ENCODE results near the gene DRAM1.

GRCh38 chr12:101948365-101948764 lies 71.0 kb downstream of the DRAM1 start:
- TF ChIP-seq BCL11A (tag by site-specific recombination; IDR thresholded peaks at IDR 0.05; ENCODE audit: low read depth) (no peak), KLF9 (tag by site-specific recombination; IDR thresholded peaks at IDR 0.05; ENCODE audit: low read depth) (no peak), ZNF792 (tag by site-specific recombination; IDR thresholded peaks at IDR 0.05) (no peak), ZNF121 (tag by site-specific recombination; IDR thresholded peaks at IDR 0.05) (no peak), ZNF138 (tag by site-specific recombination; IDR thresholded peaks at IDR 0.05; ENCODE audit: borderline replicate concordance) (no peak), ZNF311 (tag by site-specific recombination; IDR thresholded peaks at IDR 0.05; ENCODE audit: borderline replicate concordance) (no peak), ZNF280C (tag by site-specific recombination; IDR thresholded peaks at IDR 0.05) (no peak), ZNF623 (tag by site-specific recombination; IDR thresholded peaks at IDR 0.05) (no peak), ZNF580 (tag by site-specific recombination; IDR thresholded peaks at IDR 0.05) (no peak)
- TF ChIP-seq, protein P1, sequence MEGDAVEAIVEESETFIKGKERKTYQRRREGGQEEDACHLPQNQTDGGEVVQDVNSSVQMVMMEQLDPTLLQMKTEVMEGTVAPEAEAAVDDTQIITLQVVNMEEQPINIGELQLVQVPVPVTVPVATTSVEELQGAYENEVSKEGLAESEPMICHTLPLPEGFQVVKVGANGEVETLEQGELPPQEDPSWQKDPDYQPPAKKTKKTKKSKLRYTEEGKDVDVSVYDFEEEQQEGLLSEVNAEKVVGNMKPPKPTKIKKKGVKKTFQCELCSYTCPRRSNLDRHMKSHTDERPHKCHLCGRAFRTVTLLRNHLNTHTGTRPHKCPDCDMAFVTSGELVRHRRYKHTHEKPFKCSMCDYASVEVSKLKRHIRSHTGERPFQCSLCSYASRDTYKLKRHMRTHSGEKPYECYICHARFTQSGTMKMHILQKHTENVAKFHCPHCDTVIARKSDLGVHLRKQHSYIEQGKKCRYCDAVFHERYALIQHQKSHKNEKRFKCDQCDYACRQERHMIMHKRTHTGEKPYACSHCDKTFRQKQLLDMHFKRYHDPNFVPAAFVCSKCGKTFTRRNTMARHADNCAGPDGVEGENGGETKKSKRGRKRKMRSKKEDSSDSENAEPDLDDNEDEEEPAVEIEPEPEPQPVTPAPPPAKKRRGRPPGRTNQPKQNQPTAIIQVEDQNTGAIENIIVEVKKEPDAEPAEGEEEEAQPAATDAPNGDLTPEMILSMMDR (tag by site-specific recombination; IDR thresholded peaks at IDR 0.05): no peak
- TF ChIP-seq, protein P2, sequence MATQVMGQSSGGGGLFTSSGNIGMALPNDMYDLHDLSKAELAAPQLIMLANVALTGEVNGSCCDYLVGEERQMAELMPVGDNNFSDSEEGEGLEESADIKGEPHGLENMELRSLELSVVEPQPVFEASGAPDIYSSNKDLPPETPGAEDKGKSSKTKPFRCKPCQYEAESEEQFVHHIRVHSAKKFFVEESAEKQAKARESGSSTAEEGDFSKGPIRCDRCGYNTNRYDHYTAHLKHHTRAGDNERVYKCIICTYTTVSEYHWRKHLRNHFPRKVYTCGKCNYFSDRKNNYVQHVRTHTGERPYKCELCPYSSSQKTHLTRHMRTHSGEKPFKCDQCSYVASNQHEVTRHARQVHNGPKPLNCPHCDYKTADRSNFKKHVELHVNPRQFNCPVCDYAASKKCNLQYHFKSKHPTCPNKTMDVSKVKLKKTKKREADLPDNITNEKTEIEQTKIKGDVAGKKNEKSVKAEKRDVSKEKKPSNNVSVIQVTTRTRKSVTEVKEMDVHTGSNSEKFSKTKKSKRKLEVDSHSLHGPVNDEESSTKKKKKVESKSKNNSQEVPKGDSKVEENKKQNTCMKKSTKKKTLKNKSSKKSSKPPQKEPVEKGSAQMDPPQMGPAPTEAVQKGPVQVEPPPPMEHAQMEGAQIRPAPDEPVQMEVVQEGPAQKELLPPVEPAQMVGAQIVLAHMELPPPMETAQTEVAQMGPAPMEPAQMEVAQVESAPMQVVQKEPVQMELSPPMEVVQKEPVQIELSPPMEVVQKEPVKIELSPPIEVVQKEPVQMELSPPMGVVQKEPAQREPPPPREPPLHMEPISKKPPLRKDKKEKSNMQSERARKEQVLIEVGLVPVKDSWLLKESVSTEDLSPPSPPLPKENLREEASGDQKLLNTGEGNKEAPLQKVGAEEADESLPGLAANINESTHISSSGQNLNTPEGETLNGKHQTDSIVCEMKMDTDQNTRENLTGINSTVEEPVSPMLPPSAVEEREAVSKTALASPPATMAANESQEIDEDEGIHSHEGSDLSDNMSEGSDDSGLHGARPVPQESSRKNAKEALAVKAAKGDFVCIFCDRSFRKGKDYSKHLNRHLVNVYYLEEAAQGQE (tag by site-specific recombination; IDR thresholded peaks at IDR 0.05): no peak

Data from HEK293 (cell line).